ENCODE data around the gene STX18.

DNA sequence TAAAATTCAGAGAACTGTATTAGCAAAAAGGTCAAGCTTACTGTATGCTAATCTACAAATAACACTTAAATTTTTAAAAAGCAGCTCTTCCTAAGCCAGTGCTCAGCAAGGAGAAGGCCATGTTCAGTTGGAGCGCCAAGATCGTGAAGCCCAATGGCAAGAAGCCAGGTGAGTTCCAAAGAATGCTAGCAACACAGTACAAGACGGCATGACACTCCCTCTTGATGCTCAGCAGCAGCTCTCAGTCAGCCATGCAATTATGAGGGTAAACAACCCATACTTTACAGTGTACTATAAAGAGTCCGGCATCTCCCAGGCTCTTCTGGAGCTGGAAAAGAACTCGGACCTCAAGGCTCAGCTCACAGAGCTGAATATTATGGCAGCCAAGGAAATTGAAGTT lies 34.9 kb downstream of the STX18 start:
- TF ChIP-seq, protein P1, sequence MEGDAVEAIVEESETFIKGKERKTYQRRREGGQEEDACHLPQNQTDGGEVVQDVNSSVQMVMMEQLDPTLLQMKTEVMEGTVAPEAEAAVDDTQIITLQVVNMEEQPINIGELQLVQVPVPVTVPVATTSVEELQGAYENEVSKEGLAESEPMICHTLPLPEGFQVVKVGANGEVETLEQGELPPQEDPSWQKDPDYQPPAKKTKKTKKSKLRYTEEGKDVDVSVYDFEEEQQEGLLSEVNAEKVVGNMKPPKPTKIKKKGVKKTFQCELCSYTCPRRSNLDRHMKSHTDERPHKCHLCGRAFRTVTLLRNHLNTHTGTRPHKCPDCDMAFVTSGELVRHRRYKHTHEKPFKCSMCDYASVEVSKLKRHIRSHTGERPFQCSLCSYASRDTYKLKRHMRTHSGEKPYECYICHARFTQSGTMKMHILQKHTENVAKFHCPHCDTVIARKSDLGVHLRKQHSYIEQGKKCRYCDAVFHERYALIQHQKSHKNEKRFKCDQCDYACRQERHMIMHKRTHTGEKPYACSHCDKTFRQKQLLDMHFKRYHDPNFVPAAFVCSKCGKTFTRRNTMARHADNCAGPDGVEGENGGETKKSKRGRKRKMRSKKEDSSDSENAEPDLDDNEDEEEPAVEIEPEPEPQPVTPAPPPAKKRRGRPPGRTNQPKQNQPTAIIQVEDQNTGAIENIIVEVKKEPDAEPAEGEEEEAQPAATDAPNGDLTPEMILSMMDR (IDR thresholded peaks at IDR 0.05) = no peak
- no peak for TF ChIP-seq POLR2A (IDR thresholded peaks at IDR 0.05)

Data from right lobe of liver (tissue), 4 donors.